ENCODE results near the gene PROP1.

The PROP1 gene

GRCh38 chr5:177994063-177994462, 2.0 kb downstream of the PROP1 start:
- H3K4me1 ChIP-seq (ENCODE audit: control insufficient read depth, insufficient read depth, low read length): no peaks in the 10 kb centered on the region
- no peak overlapping the region for H3K9ac ChIP-seq (ENCODE audit: low read length)
- H3K36me3 ChIP-seq (ENCODE audit: control insufficient read depth, insufficient read depth, low read length): no peaks in the 10 kb centered on the region
- H3K9me3 ChIP-seq (ENCODE audit: control insufficient read depth, low read length): no peaks in the 10 kb centered on the region
- H3K4me3 ChIP-seq (ENCODE audit: low read length): no peak overlapping the region
- peaks cover 21% of the 10 kb centered on the region for H3K27me3 ChIP-seq (ENCODE audit: control insufficient read depth, insufficient read depth, low read length)

- Histone ChIP-seq H3K9me3 (ENCODE audit: control insufficient read depth, low read length) (no peaks in the 10 kb centered on the region), H3K27me3 (ENCODE audit: control insufficient read depth, insufficient read depth, low read length) (peaks cover 14% of the 10 kb centered on the region), H3K36me3 (ENCODE audit: control insufficient read depth, insufficient read depth, low read length) (no peaks in the 10 kb centered on the region), H3K4me3 (ENCODE audit: low read length) (no peak overlapping the region), H3K9ac (ENCODE audit: low read length) (no peak overlapping the region), H3K4me1 (ENCODE audit: control insufficient read depth, insufficient read depth, low read length) (no peaks in the 10 kb centered on the region)
Observed at GRCh38 chr5:177992466-177992865, 3.6 kb downstream of the PROP1 start.

GRCh38 chr5:177988989-177989625, 6.9 kb downstream of the PROP1 start:
- no peaks in the 10 kb centered on the region for H3K4me1 ChIP-seq (ENCODE audit: control insufficient read depth, insufficient read depth, low read length)
- no peak overlapping the region for H3K4me3 ChIP-seq (ENCODE audit: low read length)
- H3K9me3 ChIP-seq (ENCODE audit: control insufficient read depth, low read length): no peaks in the 10 kb centered on the region
- H3K9ac ChIP-seq (ENCODE audit: low read length): no peak overlapping the region
- peaks cover 22% of the 10 kb centered on the region for H3K27me3 ChIP-seq (ENCODE audit: control insufficient read depth, insufficient read depth, low read length)
- no peaks in the 10 kb centered on the region for H3K36me3 ChIP-seq (ENCODE audit: control insufficient read depth, insufficient read depth, low read length)

GRCh38 chr5:177987326-177987725, 8.7 kb downstream of the PROP1 start:
- H3K27me3 ChIP-seq (ENCODE audit: control insufficient read depth, insufficient read depth, low read length): peaks cover 40% of the 10 kb centered on the region
- no peaks in the 10 kb centered on the region for H3K36me3 ChIP-seq (ENCODE audit: control insufficient read depth, insufficient read depth, low read length)
- no peaks in the 10 kb centered on the region for H3K4me1 ChIP-seq (ENCODE audit: control insufficient read depth, insufficient read depth, low read length)
- H3K9ac ChIP-seq (ENCODE audit: low read length): no peak overlapping the region
- H3K9me3 ChIP-seq (ENCODE audit: control insufficient read depth, low read length): no peaks in the 10 kb centered on the region
- no peak overlapping the region for H3K4me3 ChIP-seq (ENCODE audit: low read length)

GRCh38 chr5:177985430-177986040, 10.5 kb downstream of the PROP1 start:
- Histone ChIP-seq H3K4me3 (ENCODE audit: low read length) (no peak overlapping the region), H3K27me3 (ENCODE audit: control insufficient read depth, insufficient read depth, low read length) (peaks cover 48% of the 10 kb centered on the region), H3K4me1 (ENCODE audit: control insufficient read depth, insufficient read depth, low read length) (no peaks in the 10 kb centered on the region), H3K36me3 (ENCODE audit: control insufficient read depth, insufficient read depth, low read length) (no peaks in the 10 kb centered on the region), H3K9me3 (ENCODE audit: control insufficient read depth, low read length) (no peaks in the 10 kb centered on the region), H3K9ac (ENCODE audit: low read length) (no peak overlapping the region)

GRCh38 chr5:177984584-177985206, 11.3 kb downstream of the PROP1 start:
- no peaks in the 10 kb centered on the region for H3K4me1 ChIP-seq (ENCODE audit: control insufficient read depth, insufficient read depth, low read length)
- no peak overlapping the region for H3K4me3 ChIP-seq (ENCODE audit: low read length)
- H3K27me3 ChIP-seq (ENCODE audit: control insufficient read depth, insufficient read depth, low read length): peaks cover 51% of the 10 kb centered on the region
- H3K36me3 ChIP-seq (ENCODE audit: control insufficient read depth, insufficient read depth, low read length): no peaks in the 10 kb centered on the region
- H3K9me3 ChIP-seq (ENCODE audit: control insufficient read depth, low read length): no peaks in the 10 kb centered on the region
- no peak overlapping the region for H3K9ac ChIP-seq (ENCODE audit: low read length)

GRCh38 chr5:177983763-177984583, 12.1 kb downstream of the PROP1 start:
- no peak overlapping the region for H3K9ac ChIP-seq (ENCODE audit: low read length)
- no peaks in the 10 kb centered on the region for H3K4me1 ChIP-seq (ENCODE audit: control insufficient read depth, insufficient read depth, low read length)
- H3K4me3 ChIP-seq (ENCODE audit: low read length): no peak overlapping the region
- no peaks in the 10 kb centered on the region for H3K9me3 ChIP-seq (ENCODE audit: control insufficient read depth, low read length)
- no peaks in the 10 kb centered on the region for H3K36me3 ChIP-seq (ENCODE audit: control insufficient read depth, insufficient read depth, low read length)
- H3K27me3 ChIP-seq (ENCODE audit: control insufficient read depth, insufficient read depth, low read length): peaks cover 51% of the 10 kb centered on the region

GRCh38 chr5:177982956-177983355, 13.1 kb downstream of the PROP1 start:
- Histone ChIP-seq H3K4me3 (ENCODE audit: low read length) (no peak overlapping the region), H3K27me3 (ENCODE audit: control insufficient read depth, insufficient read depth, low read length) (peaks cover 51% of the 10 kb centered on the region), H3K36me3 (ENCODE audit: control insufficient read depth, insufficient read depth, low read length) (no peaks in the 10 kb centered on the region), H3K9ac (ENCODE audit: low read length) (no peak overlapping the region), H3K9me3 (ENCODE audit: control insufficient read depth, low read length) (no peaks in the 10 kb centered on the region), H3K4me1 (ENCODE audit: control insufficient read depth, insufficient read depth, low read length) (no peaks in the 10 kb centered on the region)

GRCh38 chr5:177982072-177982727, 13.8 kb downstream of the PROP1 start:
- Histone ChIP-seq H3K9me3 (ENCODE audit: control insufficient read depth, low read length) (no peaks in the 10 kb centered on the region), H3K4me3 (ENCODE audit: low read length) (no peak overlapping the region), H3K36me3 (ENCODE audit: control insufficient read depth, insufficient read depth, low read length) (no peaks in the 10 kb centered on the region), H3K27me3 (ENCODE audit: control insufficient read depth, insufficient read depth, low read length) (peaks cover 51% of the 10 kb centered on the region), H3K9ac (ENCODE audit: low read length) (no peak overlapping the region), H3K4me1 (ENCODE audit: control insufficient read depth, insufficient read depth, low read length) (no peaks in the 10 kb centered on the region)

GRCh38 chr5:177981296-177982071, 14.6 kb downstream of the PROP1 start:
- H3K27me3 ChIP-seq (ENCODE audit: control insufficient read depth, insufficient read depth, low read length): peaks cover 48% of the 10 kb centered on the region

GRCh38 chr5:177980743-177981151, 15.3 kb downstream of the PROP1 start:
- no peak overlapping the region for H3K9ac ChIP-seq (ENCODE audit: low read length)
- peaks cover 41% of the 10 kb centered on the region for H3K27me3 ChIP-seq (ENCODE audit: control insufficient read depth, insufficient read depth, low read length)
- no peak overlapping the region for H3K4me3 ChIP-seq (ENCODE audit: low read length)
- H3K4me1 ChIP-seq (ENCODE audit: control insufficient read depth, insufficient read depth, low read length): no peaks in the 10 kb centered on the region
- H3K9me3 ChIP-seq (ENCODE audit: control insufficient read depth, low read length): no peaks in the 10 kb centered on the region
- H3K36me3 ChIP-seq (ENCODE audit: control insufficient read depth, insufficient read depth, low read length): no peaks in the 10 kb centered on the region

More at GRCh38 chr5:177981296-177982071, 14.6 kb downstream of the PROP1 start:
- no peaks in the 10 kb centered on the region for H3K36me3 ChIP-seq (ENCODE audit: control insufficient read depth, insufficient read depth, low read length)
- H3K4me3 ChIP-seq (ENCODE audit: low read length): no peak overlapping the region
- no peaks in the 10 kb centered on the region for H3K9me3 ChIP-seq (ENCODE audit: control insufficient read depth, low read length)
- H3K4me1 ChIP-seq (ENCODE audit: control insufficient read depth, insufficient read depth, low read length): no peaks in the 10 kb centered on the region
- H3K9ac ChIP-seq (ENCODE audit: low read length): no peak overlapping the region

Data from mucosa of stomach (tissue), 1 donor.